IMR-90 (cell line): Measurements from ENCODE around the gene USP24. TPM values are rescaled to one million over a fixed set of nuclear protein-coding genes. Genes with fewer than 3 reads are reported as not detected.

Experiments
- ATAC-seq: fragments of 200-7000 bp; cut with Tn5 transposase; 2 replicates; pipeline ENCODE4 v1.9.1; 2020; ENCODE audit warnings: low read depth, mild to moderate bottlenecking, moderate library complexity
- BruUV-seq: library from RNA; stranded (reverse); fragments of 400-500 nt; replicated peaks from 2 replicates; lab custom pipeline; 2021; lab: Mats Ljungman, UMichigan
- CTCF ChIA-PET: fragments of 300-600 bp; formaldehyde crosslinking; extraction: SDS; loops from one replicate; lab custom pipeline; 2021; ENCODE audit warnings: antibody characterized with exemption; lab: Yijun Ruan, JAX
- POLR2A ChIA-PET: fragments of 300-600 bp; sonication (Branson Sonifier 250); formaldehyde crosslinking; loops from one replicate; lab custom pipeline; 2022; ENCODE audit warnings: antibody characterized with exemption; ENCODE audit not compliant: unreplicated experiment; lab: Charles Lee
- DNase-seq: peaks from one replicate; pipeline ENCODE4 v3.0.0; 2013
- H2AFZ ChIP-seq: replicated peaks from 2 replicates; pipeline ENCODE3; 2013; ENCODE audit warnings: low read length, mild to moderate bottlenecking; ENCODE audit not compliant: poor library complexity
- H2AK5ac ChIP-seq: 2 replicates; pipeline ENCODE4 v1.6.1; 2013; ENCODE audit warnings: low read depth, low read length, inconsistent platforms
- H2AK9ac ChIP-seq: replicated peaks from 2 replicates; pipeline ENCODE3; 2013; ENCODE audit warnings: mild to moderate bottlenecking, low read depth, low read length, moderate library complexity; ENCODE audit not compliant: poor library complexity
- H2BK120ac ChIP-seq: 2 replicates; pipeline ENCODE4 v1.6.1; 2013; ENCODE audit warnings: low read depth, low read length, inconsistent platforms
- H2BK15ac ChIP-seq: 3 replicates; pipeline ENCODE4 v1.6.1; 2013; ENCODE audit warnings: low read depth, low read length, inconsistent platforms
- H2BK20ac ChIP-seq: 2 replicates; pipeline ENCODE4 v1.6.1; 2013; ENCODE audit warnings: low read depth, mild to moderate bottlenecking, inconsistent platforms, low read length, moderate library complexity
- H2BK5ac ChIP-seq: 2 replicates; pipeline ENCODE4 v1.6.1; 2013; ENCODE audit warnings: mild to moderate bottlenecking, low read depth, low read length, inconsistent platforms; ENCODE audit not compliant: poor library complexity, severe bottlenecking
- H3K14ac ChIP-seq: replicated peaks from 2 replicates; pipeline ENCODE4 v1.6.1; 2013; ENCODE audit warnings: low read depth, low read length, inconsistent platforms
- H3K18ac ChIP-seq: 2 replicates; pipeline ENCODE4 v1.6.1; 2013; ENCODE audit warnings: low read depth, low read length, control low read depth
- H3K23ac ChIP-seq: 2 replicates; pipeline ENCODE4 v1.6.1; 2013; ENCODE audit warnings: low read depth, low read length, inconsistent platforms
- H3K27ac ChIP-seq: 2 replicates; pipeline ENCODE4 v1.5.1; 2013; ENCODE audit warnings: mild to moderate bottlenecking, control low read depth, low read length; ENCODE audit not compliant: insufficient read depth
- H3K27me3 ChIP-seq: 2 replicates; pipeline ENCODE4 v1.6.1; 2013; ENCODE audit warnings: low read length; ENCODE audit not compliant: control insufficient read depth, insufficient read depth
- H3K36me3 ChIP-seq: 2 replicates; pipeline ENCODE4 v1.6.1; 2013; ENCODE audit warnings: low read length, mixed read lengths; ENCODE audit not compliant: control insufficient read depth, insufficient read depth
- H3K4ac ChIP-seq: 2 replicates; pipeline ENCODE4 v1.6.1; 2013; ENCODE audit warnings: low read depth, low read length, inconsistent platforms
- H3K4me1 ChIP-seq: 2 replicates; pipeline ENCODE4 v1.6.1; 2013; ENCODE audit warnings: low read length, mixed read lengths; ENCODE audit not compliant: control insufficient read depth, insufficient read depth
- H3K4me2 ChIP-seq: 2 replicates; pipeline ENCODE4 v1.6.1; 2013; ENCODE audit warnings: low read depth, mild to moderate bottlenecking, control low read depth, low read length, moderate library complexity
- H3K4me3 ChIP-seq: 2 replicates; pipeline ENCODE4 v1.5.1; 2013; ENCODE audit warnings: low read depth, mild to moderate bottlenecking, control low read depth, low read length, moderate library complexity; ENCODE audit not compliant: insufficient read depth
- H3K56ac ChIP-seq: 2 replicates; pipeline ENCODE4 v1.6.1; 2013; ENCODE audit warnings: low read length, inconsistent platforms; ENCODE audit not compliant: insufficient read depth; ENCODE audit errors: extremely low read depth
- H3K79me1 ChIP-seq, 2 experiments: 2 replicates each; pipeline ENCODE4 v1.6.1; 2013; ENCODE audit warnings: low read length in 2 of 2, inconsistent platforms in 1 of 2, low read depth in 1 of 2
- H3K9ac ChIP-seq: 2 replicates; pipeline ENCODE4 v1.6.1; 2013; ENCODE audit warnings: low read depth, low read length, control low read depth
- H3K9me1 ChIP-seq: 2 replicates; pipeline ENCODE4 v1.6.1; 2013; ENCODE audit warnings: low read length, inconsistent platforms; ENCODE audit not compliant: insufficient read depth
- H3K9me3 ChIP-seq: 2 replicates; pipeline ENCODE4 v1.6.1; 2013; ENCODE audit warnings: low read length; ENCODE audit not compliant: control insufficient read depth, insufficient read depth
- H4K20me1 ChIP-seq: 2 replicates; pipeline ENCODE4 v1.6.1; 2013; ENCODE audit warnings: low read length, inconsistent platforms; ENCODE audit not compliant: insufficient read depth
- H4K5ac ChIP-seq: 2 replicates; pipeline ENCODE4 v1.6.1; 2013; ENCODE audit warnings: mild to moderate bottlenecking, low read depth, low read length, control low read depth
- H4K8ac ChIP-seq, 2 experiments: 2 replicates each; pipeline ENCODE4 v1.6.1; 2013; ENCODE audit warnings: low read depth in 2 of 2, low read length in 2 of 2, control low read depth in 1 of 2, inconsistent platforms in 1 of 2
- H4K91ac ChIP-seq: 2 replicates; pipeline ENCODE4 v1.6.1; 2013; ENCODE audit warnings: low read depth, low read length, inconsistent platforms; ENCODE audit not compliant: insufficient read depth
- BHLHE40 ChIP-seq: fragments of 150-350 bp; IDR thresholded peaks from 2 replicates; pipeline ENCODE4 v1.6.1; 2016; ENCODE audit warnings: mild to moderate bottlenecking, low read depth, low read length
- CEBPB ChIP-seq: IDR thresholded peaks from 2 replicates; pipeline ENCODE4 v1.6.1; 2012; ENCODE audit warnings: low read depth, low read length, improper control_type of control experiment
- CHD1 ChIP-seq: IDR thresholded peaks from 2 replicates; pipeline ENCODE4 v1.6.1; 2012; ENCODE audit warnings: low read depth, low read length, improper control_type of control experiment
- MAZ ChIP-seq: IDR thresholded peaks from 2 replicates; pipeline ENCODE4 v1.6.1; 2012; ENCODE audit warnings: low read depth, mild to moderate bottlenecking, low read length, improper control_type of control experiment, moderate library complexity, borderline replicate concordance
- MXI1 ChIP-seq: IDR thresholded peaks from 2 replicates; pipeline ENCODE4 v1.6.1; 2012; ENCODE audit warnings: low read depth, mild to moderate bottlenecking, low read length, moderate library complexity, borderline replicate concordance
- SMC3 ChIP-seq: fragments of 150-350 bp; IDR thresholded peaks from 2 replicates; pipeline ENCODE4 v1.6.1; 2016; ENCODE audit warnings: low read depth, mild to moderate bottlenecking, antibody characterized with exemption, low read length, moderate library complexity
- WGBS, 2 experiments: methylation state at CpG; one replicate each; pipeline versions ENCODE4 v1.1.5 to v1.1.7; 2013; ENCODE audit warnings: missing lambda C conversion rate in 2 of 2; ENCODE audit not compliant: insufficient read length in 1 of 2; ENCODE audit errors: extremely low coverage in 2 of 2; 5-methylcytosine and 5-hydroxymethylcytosine counted together
- dilution Hi-C: fragments of 300-500 bp; cut with HindIII; formaldehyde crosslinking; loops from one replicate; pipeline ENCODE4 v1.14.3; 2018; ENCODE audit warnings: low sequenced_read_pairs; ENCODE audit not compliant: unreplicated experiment
- in situ Hi-C: fragments of 300-500 bp; cut with MboI; formaldehyde crosslinking; loops from 3 replicates; pipeline ENCODE4 v1.14.3; 2019; ENCODE audit warnings: low sequenced_read_pairs, inconsistent platforms, mixed read lengths
- intact Hi-C: fragments of 100-400 bp; cut with micrococcal nuclease; formaldehyde crosslinking; loops from 2 replicates; pipeline ENCODE4 v1.10.0; 2022
- polyA plus RNA-seq, 3 experiments: library from polyadenylated mRNA; depleted of rRNA; stranded (reverse); fragments of >200 nt; gene quantifications; 2 replicates each; pipeline ENCODE4 v1.2.3, GENCODE V29; 2012; ENCODE audit warnings: low replicate concordance in 1 of 3
- total RNA-seq: library from RNA; depleted of rRNA; stranded (reverse); fragments of >200 nt; gene quantifications from 2 replicates; pipeline ENCODE4 v1.2.3, GENCODE V29; 2012
- TF ChIP-seq, protein P1 (sequence below): fragments of 150-350 bp; IDR thresholded peaks from 2 replicates; pipeline ENCODE4 v1.6.1; 2017; ENCODE audit warnings: mild to moderate bottlenecking, antibody characterized with exemption, low read length, low read depth
- TF ChIP-seq, protein P2 (sequence below): fragments of 150-350 bp; IDR thresholded peaks from 2 replicates; pipeline ENCODE4 v1.6.1; 2016; ENCODE audit warnings: low read depth, mild to moderate bottlenecking, low read length, moderate library complexity, borderline replicate concordance

USP24 gene
- total and polyA plus RNA-seq, 2 of the 4 experiments (the other 2 are of a cell fraction): 8.4 to 36.7 TPM

DNA sequence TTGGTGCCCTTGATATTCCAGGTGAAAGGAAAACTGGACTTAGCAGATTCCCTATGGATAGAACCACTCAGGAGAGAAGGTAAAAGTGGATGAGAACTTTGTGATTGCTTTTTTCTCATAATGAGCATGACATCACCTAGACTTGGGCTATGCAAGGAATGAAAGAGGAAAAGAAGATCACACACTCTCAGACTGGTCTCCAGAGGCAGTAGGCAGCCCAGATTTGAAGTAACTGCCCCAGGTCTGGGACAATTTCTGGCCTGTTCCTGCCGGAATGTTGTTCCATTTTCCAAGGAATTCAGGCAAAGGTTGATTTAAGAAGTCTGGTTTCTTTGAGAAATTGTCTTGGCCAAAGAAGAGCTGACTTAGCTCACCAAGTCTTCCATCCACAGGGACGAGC is 31.7 kb upstream of the USP24 start:
- Histone ChIP-seq H2BK20ac (no peak overlapping the region), H3K4me3 (no peak overlapping the region), H4K20me1 (no peaks in the 10 kb centered on the region), H3K56ac (no peak overlapping the region), H3K79me1 (no peaks in the 10 kb centered on the region), H2BK5ac (no peak overlapping the region), H2AK9ac (no peak overlapping the region), H4K91ac (no peak overlapping the region), H2AFZ (no peak overlapping the region), H3K4me1 (peaks cover 2% of the 10 kb centered on the region; the same call in 1 of the 2 replicates), H3K9me1 (no peaks in the 10 kb centered on the region; the same call in 1 of the 2 replicates), H3K27ac (no peak overlapping the region), H3K23ac (no peak overlapping the region), H3K36me3 (no peaks in the 10 kb centered on the region), H2AK5ac (no peak overlapping the region), H4K5ac (no peak overlapping the region), H3K4me2 (no peak overlapping the region), H3K9ac (no peak overlapping the region), H3K27me3 (no peaks in the 10 kb centered on the region), H4K8ac (no peak overlapping the region), H3K9me3 (no peaks in the 10 kb centered on the region), H3K18ac (no peak overlapping the region), H3K14ac (no peak overlapping the region), H2BK120ac (no peak overlapping the region), H2BK15ac (no peak overlapping the region), H3K4ac (no peak overlapping the region)
- no TSS peak for BruUV-seq
- POLR2A ChIA-PET: no interaction called here
- ATAC-seq (no peak), DNase-seq (no peak)
- CTCF ChIA-PET: interaction anchor here (1.5 kb wide), 1 partner anchor 10 kb away, joined by 4 read pairs; no protein-coding TSS in a partner anchor
- intact Hi-C loops: no loop called here
- TF ChIP-seq, protein P1, sequence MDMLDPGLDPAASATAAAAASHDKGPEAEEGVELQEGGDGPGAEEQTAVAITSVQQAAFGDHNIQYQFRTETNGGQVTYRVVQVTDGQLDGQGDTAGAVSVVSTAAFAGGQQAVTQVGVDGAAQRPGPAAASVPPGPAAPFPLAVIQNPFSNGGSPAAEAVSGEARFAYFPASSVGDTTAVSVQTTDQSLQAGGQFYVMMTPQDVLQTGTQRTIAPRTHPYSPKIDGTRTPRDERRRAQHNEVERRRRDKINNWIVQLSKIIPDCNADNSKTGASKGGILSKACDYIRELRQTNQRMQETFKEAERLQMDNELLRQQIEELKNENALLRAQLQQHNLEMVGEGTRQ: no peak
- no peak for TF ChIP-seq CHD1
- no peak for TF ChIP-seq MAZ
- TF ChIP-seq MXI1: no peak
- TF ChIP-seq BHLHE40: no peak
- no peak for TF ChIP-seq SMC3
- TF ChIP-seq CEBPB: no peak
- TF ChIP-seq, protein P2, sequence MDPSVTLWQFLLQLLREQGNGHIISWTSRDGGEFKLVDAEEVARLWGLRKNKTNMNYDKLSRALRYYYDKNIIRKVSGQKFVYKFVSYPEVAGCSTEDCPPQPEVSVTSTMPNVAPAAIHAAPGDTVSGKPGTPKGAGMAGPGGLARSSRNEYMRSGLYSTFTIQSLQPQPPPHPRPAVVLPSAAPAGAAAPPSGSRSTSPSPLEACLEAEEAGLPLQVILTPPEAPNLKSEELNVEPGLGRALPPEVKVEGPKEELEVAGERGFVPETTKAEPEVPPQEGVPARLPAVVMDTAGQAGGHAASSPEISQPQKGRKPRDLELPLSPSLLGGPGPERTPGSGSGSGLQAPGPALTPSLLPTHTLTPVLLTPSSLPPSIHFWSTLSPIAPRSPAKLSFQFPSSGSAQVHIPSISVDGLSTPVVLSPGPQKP: no peak
- in situ Hi-C loops: no loop called here
- dilution Hi-C loops: no loop called here
- 67% methylated on average over 1 of the region's 2 CpGs; no CpG with 5 or more reads in 1 of the 2 experiments for WGBS, 2 experiments
